RWPE2 (cell line): ENCODE measurements around the gene ZNF329.

Experiments used
- ATAC-seq: fragments of 200-7000 bp; cut with Tn5 transposase; 3 replicates; pipeline ENCODE4 v1.9.1; 2021; ENCODE audit warnings: low read depth
- DNase-seq: peaks from one replicate; pipeline ENCODE4 v3.0.0-alpha.2; 2020; ENCODE audit warnings: low spot score
- H3K27ac ChIP-seq: fragments of 450-650 bp; 2 replicates; pipeline ENCODE4 v1.5.1; 2017; ENCODE audit warnings: mild to moderate bottlenecking; ENCODE audit not compliant: poor library complexity, severe bottlenecking
- H3K27me3 ChIP-seq: fragments of 250-450 bp; sonication (Bioruptor Pico); 2 replicates; pipeline ENCODE4 v1.5.1; 2021; ENCODE audit warnings: mild to moderate bottlenecking, moderate library complexity; ENCODE audit not compliant: insufficient read depth, poor library complexity, severe bottlenecking
- H3K36me3 ChIP-seq: fragments of 250-450 bp; sonication (Bioruptor Pico); 2 replicates; pipeline ENCODE4 v1.5.1; 2020; ENCODE audit warnings: low read depth, mild to moderate bottlenecking, moderate library complexity
- H3K4me1 ChIP-seq: fragments of 250-450 bp; sonication (Bioruptor Pico); 2 replicates; pipeline ENCODE4 v1.5.1; 2021; ENCODE audit warnings: mild to moderate bottlenecking, moderate library complexity; ENCODE audit not compliant: insufficient read depth, poor library complexity, severe bottlenecking
- H3K4me3 ChIP-seq: fragments of 250-450 bp; sonication (Bioruptor Pico); 2 replicates; pipeline ENCODE4 v1.5.1; 2021; ENCODE audit warnings: mild to moderate bottlenecking, moderate library complexity; ENCODE audit not compliant: severe bottlenecking
- H3K9me3 ChIP-seq: fragments of 250-450 bp; sonication (Bioruptor Pico); 2 replicates; pipeline ENCODE4 v1.5.1; 2021; ENCODE audit warnings: mild to moderate bottlenecking, moderate library complexity; ENCODE audit not compliant: severe bottlenecking
- TF ChIP-seq, protein P1 (sequence below): fragments of 450-650 bp; IDR thresholded peaks from one replicate; pipeline ENCODE4 v1.5.1; 2017; ENCODE audit warnings: mild to moderate bottlenecking, moderate library complexity; ENCODE audit not compliant: poor library complexity, severe bottlenecking

ZNF329 gene

GRCh38 chr19:58093071-58093470 lies 57.5 kb downstream of the ZNF329 start:
- Histone ChIP-seq H3K27ac (no peak overlapping the region), H3K27me3 (no peaks in the 10 kb centered on the region), H3K4me1 (no peaks in the 10 kb centered on the region), H3K9me3 (peaks cover 11% of the 10 kb centered on the region), H3K4me3 (no peak overlapping the region), H3K36me3 (no peaks in the 10 kb centered on the region)
- TF ChIP-seq, protein P1, sequence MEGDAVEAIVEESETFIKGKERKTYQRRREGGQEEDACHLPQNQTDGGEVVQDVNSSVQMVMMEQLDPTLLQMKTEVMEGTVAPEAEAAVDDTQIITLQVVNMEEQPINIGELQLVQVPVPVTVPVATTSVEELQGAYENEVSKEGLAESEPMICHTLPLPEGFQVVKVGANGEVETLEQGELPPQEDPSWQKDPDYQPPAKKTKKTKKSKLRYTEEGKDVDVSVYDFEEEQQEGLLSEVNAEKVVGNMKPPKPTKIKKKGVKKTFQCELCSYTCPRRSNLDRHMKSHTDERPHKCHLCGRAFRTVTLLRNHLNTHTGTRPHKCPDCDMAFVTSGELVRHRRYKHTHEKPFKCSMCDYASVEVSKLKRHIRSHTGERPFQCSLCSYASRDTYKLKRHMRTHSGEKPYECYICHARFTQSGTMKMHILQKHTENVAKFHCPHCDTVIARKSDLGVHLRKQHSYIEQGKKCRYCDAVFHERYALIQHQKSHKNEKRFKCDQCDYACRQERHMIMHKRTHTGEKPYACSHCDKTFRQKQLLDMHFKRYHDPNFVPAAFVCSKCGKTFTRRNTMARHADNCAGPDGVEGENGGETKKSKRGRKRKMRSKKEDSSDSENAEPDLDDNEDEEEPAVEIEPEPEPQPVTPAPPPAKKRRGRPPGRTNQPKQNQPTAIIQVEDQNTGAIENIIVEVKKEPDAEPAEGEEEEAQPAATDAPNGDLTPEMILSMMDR: no peak
- DNase-seq: no peak
- ATAC-seq: no peak

GRCh38 chr19:58091251-58091995 lies 59.2 kb downstream of the ZNF329 start:
- Histone ChIP-seq H3K27me3 (no peaks in the 10 kb centered on the region), H3K9me3 (peaks cover 8% of the 10 kb centered on the region), H3K4me1 (no peaks in the 10 kb centered on the region), H3K4me3 (no peak overlapping the region), H3K36me3 (no peaks in the 10 kb centered on the region), H3K27ac (no peak overlapping the region)
- DNase-seq (no peak), ATAC-seq (no peak)
- TF ChIP-seq, protein P1: no peak

DNA sequence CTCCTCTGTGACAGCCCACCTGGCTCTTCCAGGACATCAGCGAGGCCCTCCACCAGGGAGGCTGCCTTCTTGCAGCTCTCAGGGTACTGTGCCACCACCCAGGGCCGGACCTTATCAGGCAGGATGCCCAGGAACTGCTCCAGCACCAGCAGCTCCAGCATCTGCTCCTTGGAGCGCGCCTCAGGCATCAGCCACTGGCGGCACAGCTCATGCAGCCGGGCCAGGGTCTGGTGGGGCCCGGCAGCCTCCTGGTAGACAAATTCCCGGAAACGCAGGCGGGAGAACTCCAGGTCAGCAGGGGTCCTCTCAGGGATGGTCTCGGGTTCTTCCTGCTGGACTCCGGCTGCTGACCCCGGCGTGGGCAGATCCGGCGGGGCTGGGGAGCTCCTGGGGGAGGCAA lies 60.7 kb downstream of the ZNF329 start:
- Histone ChIP-seq H3K36me3 (no peaks in the 10 kb centered on the region), H3K4me3 (no peak overlapping the region), H3K9me3 (peaks cover 10% of the 10 kb centered on the region), H3K27ac (no peak overlapping the region), H3K27me3 (no peaks in the 10 kb centered on the region), H3K4me1 (no peaks in the 10 kb centered on the region)
- DNase-seq (no peak), ATAC-seq (no peak)
- TF ChIP-seq, protein P1: no peak

- Histone ChIP-seq H3K36me3 (no peaks in the 10 kb centered on the region), H3K27ac (no peak overlapping the region), H3K9me3 (peaks cover 20% of the 10 kb centered on the region), H3K4me1 (no peaks in the 10 kb centered on the region), H3K27me3 (no peaks in the 10 kb centered on the region), H3K4me3 (no peak overlapping the region)
- TF ChIP-seq, protein P1: no peak
- ATAC-seq: no peak
- DNase-seq: no peak
Measured at GRCh38 chr19:58088521-58089052, 62.0 kb downstream of the ZNF329 start.
